Choroid plexus epithelial cell (primary cell): ENCODE results near the gene EXD3.
A peak's percentile ranks its signal among the peaks of the same experiment; 100 is the strongest.

ENCODE experiments used
- DNase-seq: peaks from one replicate; pipeline ENCODE4 v3.0.0-alpha.2; 2010; ENCODE audit warnings: low read depth
- H3K4me3 ChIP-seq: 2 replicates; pipeline ENCODE4 v1.5.1; 2011; ENCODE audit warnings: low read depth, mild to moderate bottlenecking, control low read depth, low read length, moderate library complexity
- TF ChIP-seq, protein P1 (sequence below): conservative IDR thresholded peaks from 2 replicates; pipeline ENCODE4 v1.5.1; 2011; ENCODE audit warnings: low read depth, mild to moderate bottlenecking, control low read depth, inconsistent platforms, low read length, moderate library complexity

EXD3 gene

DNA sequence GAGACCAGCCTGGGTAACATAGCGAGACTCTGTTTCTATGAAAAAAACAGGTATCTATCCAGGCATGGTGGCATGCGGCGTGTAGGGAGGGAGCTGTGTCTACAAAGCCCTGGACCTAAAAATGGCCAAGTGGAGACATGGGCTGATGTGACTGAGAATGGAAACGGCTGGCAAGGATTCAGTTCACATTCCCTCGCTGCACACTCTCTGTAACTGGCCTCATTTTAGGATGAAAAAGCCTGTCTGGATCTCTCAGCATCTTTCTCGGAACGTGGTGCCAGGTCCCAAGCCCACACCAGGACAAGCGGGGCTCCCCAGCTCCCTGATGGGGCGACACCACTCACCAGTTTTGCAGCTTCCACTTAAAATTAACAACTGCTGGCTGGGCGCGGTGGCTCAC, 13.4 kb downstream of the EXD3 start:
- TF ChIP-seq, protein P1, sequence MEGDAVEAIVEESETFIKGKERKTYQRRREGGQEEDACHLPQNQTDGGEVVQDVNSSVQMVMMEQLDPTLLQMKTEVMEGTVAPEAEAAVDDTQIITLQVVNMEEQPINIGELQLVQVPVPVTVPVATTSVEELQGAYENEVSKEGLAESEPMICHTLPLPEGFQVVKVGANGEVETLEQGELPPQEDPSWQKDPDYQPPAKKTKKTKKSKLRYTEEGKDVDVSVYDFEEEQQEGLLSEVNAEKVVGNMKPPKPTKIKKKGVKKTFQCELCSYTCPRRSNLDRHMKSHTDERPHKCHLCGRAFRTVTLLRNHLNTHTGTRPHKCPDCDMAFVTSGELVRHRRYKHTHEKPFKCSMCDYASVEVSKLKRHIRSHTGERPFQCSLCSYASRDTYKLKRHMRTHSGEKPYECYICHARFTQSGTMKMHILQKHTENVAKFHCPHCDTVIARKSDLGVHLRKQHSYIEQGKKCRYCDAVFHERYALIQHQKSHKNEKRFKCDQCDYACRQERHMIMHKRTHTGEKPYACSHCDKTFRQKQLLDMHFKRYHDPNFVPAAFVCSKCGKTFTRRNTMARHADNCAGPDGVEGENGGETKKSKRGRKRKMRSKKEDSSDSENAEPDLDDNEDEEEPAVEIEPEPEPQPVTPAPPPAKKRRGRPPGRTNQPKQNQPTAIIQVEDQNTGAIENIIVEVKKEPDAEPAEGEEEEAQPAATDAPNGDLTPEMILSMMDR: no peak
- no peak overlapping the region for H3K4me3 ChIP-seq
- no peak for DNase-seq

DNA sequence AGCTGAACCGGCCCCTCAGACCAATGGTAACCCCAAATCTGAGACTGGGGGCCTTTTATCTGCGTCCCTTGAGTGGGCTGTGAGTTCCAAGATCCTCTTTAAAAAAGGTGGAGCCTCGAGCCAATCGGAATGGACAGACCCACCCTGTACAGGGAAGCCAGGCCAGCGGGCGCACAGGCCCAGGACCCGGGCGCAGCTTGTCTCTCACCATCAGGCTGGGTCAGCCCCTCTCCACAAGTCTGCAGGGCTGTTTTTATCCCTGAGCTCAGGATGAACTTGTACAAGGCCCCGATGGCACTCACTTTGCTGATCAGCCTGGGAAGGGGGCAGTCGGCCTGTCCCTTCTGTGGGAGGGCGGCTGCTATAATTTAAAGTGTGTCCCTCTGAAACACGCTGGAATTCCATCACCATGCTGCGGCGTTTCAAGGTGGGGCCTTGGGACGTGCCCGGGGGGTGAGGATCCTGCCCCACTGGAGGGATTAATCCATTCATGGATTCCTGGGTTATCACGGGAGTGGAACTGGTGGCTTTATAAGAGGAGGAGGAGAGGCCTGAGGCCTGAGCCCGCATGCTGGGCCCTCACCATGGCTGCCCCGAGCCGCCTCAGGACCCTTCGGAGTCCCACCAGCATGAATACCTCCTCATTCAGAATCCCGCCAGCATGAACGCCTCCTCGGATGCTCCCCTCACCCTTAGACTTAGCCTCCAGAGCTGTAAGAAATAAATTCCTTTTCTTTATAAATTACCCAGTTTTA, 14.1 kb downstream of the EXD3 start:
- TF ChIP-seq, protein P1: no peak
- H3K4me3 ChIP-seq: no peak overlapping the region
- DNase-seq: no peak

DNA sequence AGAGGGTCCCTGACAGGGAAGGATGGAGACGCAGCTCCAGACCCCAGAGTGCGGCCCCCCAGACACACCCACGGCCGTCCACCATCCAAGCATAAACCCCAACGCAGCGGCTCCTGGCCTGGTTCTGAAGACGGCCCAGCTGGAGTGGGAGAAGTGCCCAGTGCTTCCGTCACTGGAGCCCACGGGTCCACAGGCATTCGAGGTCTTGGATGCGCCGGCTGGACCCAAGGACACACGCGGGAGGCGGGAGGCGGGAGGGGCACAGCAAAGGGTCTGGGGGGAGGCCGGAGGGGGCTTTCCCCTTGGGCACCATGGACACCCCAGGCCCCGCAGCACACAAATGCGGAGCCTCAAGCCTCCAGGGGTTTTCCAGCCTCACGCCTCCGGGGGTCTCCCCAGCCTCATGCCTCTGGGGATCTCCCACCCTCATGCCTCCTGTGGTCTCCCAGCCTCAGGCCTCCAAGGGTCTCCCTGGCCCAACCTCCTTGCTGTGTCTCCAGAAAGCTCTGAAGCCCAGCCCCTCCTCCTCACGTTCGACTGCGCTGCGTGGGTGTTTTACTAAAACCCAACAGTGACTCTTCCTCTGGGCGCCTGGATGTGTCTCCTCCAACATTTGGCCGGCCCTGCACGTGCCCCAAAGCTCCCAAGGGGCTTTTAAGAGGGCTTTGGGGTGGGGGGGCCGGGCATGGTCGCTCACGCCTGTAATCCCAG, 15.2 kb downstream of the EXD3 start:
- DNase-seq: peak; percentile 44
- TF ChIP-seq, protein P1: no peak
- no peak overlapping the region for H3K4me3 ChIP-seq

DNA sequence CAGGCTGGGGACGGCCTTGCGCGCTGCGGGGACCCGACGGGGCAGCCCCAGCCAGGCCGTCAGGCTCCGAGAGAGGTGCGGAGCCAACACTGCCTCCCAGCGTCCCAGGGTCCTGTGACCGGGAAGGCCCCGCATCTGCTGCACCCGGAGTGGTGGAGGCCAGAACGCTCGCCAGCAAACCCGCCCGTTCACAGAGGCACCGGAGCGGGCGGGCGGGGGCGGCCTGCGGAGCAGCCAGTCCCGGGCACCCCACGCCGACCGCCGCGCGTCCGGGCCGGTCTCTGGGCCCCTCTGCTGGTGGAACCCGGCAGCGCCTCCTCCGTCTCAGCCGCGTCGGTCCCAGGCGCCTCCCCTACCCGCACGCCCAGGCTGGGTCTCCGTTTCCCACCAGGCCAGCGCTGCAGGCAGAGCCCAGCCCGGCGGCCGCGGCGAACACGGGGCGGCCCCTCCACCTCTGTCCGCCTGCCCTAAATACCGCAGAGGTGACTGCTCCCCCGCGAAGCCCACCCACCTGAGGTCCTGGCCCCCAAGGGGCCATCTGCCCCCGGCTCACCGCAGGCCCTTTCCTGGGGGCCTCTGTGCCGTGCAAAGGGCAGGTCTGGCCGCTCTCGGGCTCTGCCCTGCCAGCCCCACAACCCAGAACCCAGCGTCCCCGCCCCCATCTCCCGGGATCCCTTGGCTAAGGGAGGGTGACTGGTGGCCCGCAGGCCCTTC, 15.9 kb downstream of the EXD3 start:
- TF ChIP-seq, protein P1: peak; percentile 64
- peak; percentile 70 for DNase-seq
- H3K4me3 ChIP-seq: peak overlapping the region; percentile 40

DNA sequence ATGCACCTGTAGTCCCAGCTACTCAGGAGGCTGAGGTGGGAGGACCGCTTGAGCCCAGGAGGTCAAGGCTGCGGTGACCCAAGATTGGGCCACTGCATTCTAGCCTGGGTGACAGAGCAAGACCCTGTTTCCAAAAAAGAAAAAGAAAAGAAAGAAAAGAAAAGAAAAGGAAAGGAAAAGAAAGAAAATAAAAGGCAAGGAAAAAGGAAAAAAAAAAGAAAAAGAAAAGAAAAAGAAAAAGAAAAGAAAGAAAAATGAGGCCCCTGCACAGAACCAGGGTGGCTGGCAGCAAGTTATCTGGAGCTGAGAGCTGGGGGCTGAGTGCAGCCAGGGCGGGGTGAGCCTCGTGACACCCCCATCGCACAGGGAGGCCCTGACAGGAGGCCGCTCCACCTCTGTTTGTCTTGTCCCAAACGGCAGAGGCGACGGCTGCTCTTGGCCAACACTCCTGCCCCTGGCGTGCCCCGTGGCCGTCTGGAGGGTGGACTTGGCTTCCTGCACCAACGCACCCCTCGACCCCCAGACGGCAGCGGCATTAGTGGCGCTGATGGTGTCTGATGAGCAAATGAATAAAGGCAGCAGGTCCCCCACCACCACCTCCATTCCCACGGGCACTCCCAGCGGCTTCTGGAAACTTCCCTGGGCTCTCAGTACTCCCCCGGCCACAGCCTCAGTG, 16.7 kb downstream of the EXD3 start:
- no peak overlapping the region for H3K4me3 ChIP-seq
- no peak for DNase-seq
- TF ChIP-seq, protein P1: no peak

DNA sequence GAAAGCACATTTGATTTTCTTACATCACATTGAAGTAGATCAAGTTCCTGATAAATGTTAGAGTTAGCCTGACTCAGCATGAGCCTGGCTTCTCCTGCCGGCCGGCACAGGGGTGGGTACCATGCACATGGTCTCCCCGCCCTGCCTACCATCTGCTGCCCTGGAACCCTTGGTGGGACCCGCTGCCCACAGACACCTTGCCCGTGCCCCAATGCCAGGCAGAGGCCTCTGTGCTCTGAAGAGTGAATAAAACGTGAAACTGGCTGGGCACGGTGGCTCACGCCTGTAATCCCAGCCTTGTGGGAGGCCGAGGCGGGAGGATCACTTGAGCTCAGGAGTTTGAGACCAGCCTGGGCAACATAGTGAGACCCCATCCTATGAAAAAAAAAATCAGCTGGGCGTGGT, 17.3 kb downstream of the EXD3 start:
- DNase-seq: no peak
- TF ChIP-seq, protein P1: no peak
- H3K4me3 ChIP-seq: no peak overlapping the region
